ENCODE measurements around the gene NR2F6.

GRCh38 chr19:17243211-17243829 lies 2.4 kb downstream of the NR2F6 start:
- no peak for TF ChIP-seq CTCF (conservative IDR thresholded peaks at IDR 0.05; ENCODE audit: low read depth, low read length)
- no peak for TF ChIP-seq EZH2 (IDR thresholded peaks at IDR 0.05; ENCODE audit: borderline replicate concordance, low read depth, low read length, poor library complexity, severe bottlenecking)
